ENCODE results near the gene H2AZ2.

H2AZ2 gene

DNA sequence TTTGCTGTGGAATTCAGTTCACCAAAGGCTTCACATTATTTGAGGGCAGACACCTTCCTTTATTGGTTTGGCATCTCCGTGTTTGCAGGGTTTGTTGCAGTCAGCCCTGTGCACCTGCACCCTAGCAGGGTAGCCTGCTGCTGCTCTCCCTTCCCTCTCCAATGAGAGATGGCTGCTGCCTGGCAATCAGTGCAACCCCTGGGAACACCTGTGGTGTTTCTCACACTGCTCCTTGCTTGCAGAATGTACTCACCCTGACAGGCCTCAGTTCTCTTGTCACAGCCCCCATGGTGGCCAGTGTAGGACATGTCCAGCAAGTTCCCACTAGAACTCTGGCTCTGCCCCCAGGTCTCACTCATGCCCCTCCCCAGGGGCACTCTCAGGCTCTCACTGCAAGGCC is 63.5 kb downstream of the H2AZ2 start:
- no peak for DNase-seq (ENCODE audit: low spot score)

DNA sequence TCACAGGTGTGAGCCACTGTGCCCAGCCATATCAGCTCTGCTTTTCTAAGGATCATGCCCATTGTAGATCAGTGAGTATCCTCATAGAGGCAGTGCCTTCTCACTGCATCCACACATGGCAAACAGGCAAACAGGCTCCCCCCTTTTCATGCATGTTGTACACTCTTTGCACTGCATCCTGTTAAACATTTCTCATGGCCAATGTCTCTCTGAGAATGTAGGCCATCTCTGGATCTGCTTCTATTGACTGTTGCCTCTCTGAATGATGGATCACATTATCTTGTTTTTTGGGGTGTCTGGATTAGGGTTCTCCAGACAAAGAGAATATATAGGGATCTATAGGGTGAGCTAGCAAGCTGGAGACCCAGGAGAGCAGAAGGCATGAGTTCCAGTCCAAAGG is 64.5 kb downstream of the H2AZ2 start:
- DNase-seq (ENCODE audit: low spot score): no peak

DNA sequence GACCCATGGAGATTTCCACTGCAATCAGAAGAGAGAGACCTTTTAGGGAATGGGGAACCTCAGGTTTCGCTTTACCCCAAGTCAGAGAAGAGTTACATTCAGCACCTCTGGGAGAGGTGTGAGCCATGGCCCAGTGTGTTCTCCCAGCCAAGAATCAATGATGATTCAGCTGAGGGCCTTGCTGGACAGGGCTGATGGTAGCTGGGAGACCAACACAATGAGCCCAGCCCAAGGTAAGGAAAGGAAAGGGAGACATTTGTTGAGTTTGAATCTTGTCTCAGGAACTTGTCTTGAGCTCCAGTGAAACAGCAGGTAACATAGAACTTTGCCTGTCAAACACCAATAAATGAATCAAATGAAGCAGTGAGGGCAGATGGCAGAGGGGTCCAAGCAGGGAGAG is 65.4 kb downstream of the H2AZ2 start:
- no peak for DNase-seq (ENCODE audit: low spot score)
